HG03066 (cell line): ENCODE data around the gene MNT.
"Not testable (repeated sequence)": the region's sequence is repeated elsewhere in the genome, so short reads cannot be mapped to it uniquely, and the experiment has no call there.

Experiments used
- ATAC-seq: cut with Tn5 transposase; IDR thresholded peaks from one replicate; pipeline ENCODE4 v1.9.1; 2021; ENCODE audit warnings: low read depth; ENCODE audit not compliant: unreplicated experiment

Gene MNT

GRCh38 chr17:2400877-2401425 lies at the start of gene MNT:
Gene MNT (minus strand): TSS chr17:2401060. CDS start chr17:2400712, 348 bp downstream.
- peak; percentile 31 for ATAC-seq

- ATAC-seq: no peak
These were observed 49.3 kb upstream of the MNT start for GRCh38 chr17:2450016-2450650.

GRCh38 chr17:2449486-2449885 lies 48.6 kb upstream of the MNT start:
- no peak for ATAC-seq

GRCh38 chr17:2447479-2447878 lies 46.6 kb upstream of the MNT start:
- ATAC-seq: not testable (repeated sequence)

- no peak for ATAC-seq
These were observed 44.8 kb upstream of the MNT start for GRCh38 chr17:2445638-2446037.

GRCh38 chr17:2444382-2444781 lies 43.5 kb upstream of the MNT start:
- ATAC-seq: no peak

GRCh38 chr17:2442166-2442565 lies 41.3 kb upstream of the MNT start:
- no peak for ATAC-seq

GRCh38 chr17:2440930-2441329 lies 40.1 kb upstream of the MNT start:
- no peak for ATAC-seq

GRCh38 chr17:2439997-2440396 lies 39.1 kb upstream of the MNT start:
- ATAC-seq: not testable (repeated sequence)

GRCh38 chr17:2438823-2439222 lies 38.0 kb upstream of the MNT start:
- no peak for ATAC-seq

GRCh38 chr17:2436316-2436905 lies 35.6 kb upstream of the MNT start:
- no peak for ATAC-seq

- no peak for ATAC-seq
These were observed 35.0 kb upstream of the MNT start for GRCh38 chr17:2435862-2436261.

- no peak for ATAC-seq
These were observed 34.4 kb upstream of the MNT start for GRCh38 chr17:2435181-2435741.

GRCh38 chr17:2433696-2434095 lies 32.8 kb upstream of the MNT start:
- no peak for ATAC-seq

- no peak for ATAC-seq
These were observed 27.1 kb upstream of the MNT start for GRCh38 chr17:2427910-2428309.

GRCh38 chr17:2427215-2427614 lies 26.4 kb upstream of the MNT start:
- no peak for ATAC-seq

GRCh38 chr17:2423271-2423670 lies 22.4 kb upstream of the MNT start:
- no peak for ATAC-seq

GRCh38 chr17:2421315-2422147 lies 20.7 kb upstream of the MNT start:
- no peak for ATAC-seq

- ATAC-seq: no peak
These were observed 19.3 kb upstream of the MNT start for GRCh38 chr17:2420176-2420575.

- no peak for ATAC-seq
These were observed 18.6 kb upstream of the MNT start for GRCh38 chr17:2419486-2419885.

GRCh38 chr17:2418572-2418971 lies 17.7 kb upstream of the MNT start:
- ATAC-seq: no peak
